LoVo (cell line): ENCODE measurements around the gene UBTF.
"Not testable (repeated sequence)": the region's sequence is repeated elsewhere in the genome, so short reads cannot be mapped to it uniquely, and the experiment has no call there.

ENCODE experiments used
- DNase-seq: peaks from one replicate; pipeline ENCODE4 v3.0.0-alpha.2; 2016; ENCODE audit warnings: low spot score

Gene UBTF

DNA sequence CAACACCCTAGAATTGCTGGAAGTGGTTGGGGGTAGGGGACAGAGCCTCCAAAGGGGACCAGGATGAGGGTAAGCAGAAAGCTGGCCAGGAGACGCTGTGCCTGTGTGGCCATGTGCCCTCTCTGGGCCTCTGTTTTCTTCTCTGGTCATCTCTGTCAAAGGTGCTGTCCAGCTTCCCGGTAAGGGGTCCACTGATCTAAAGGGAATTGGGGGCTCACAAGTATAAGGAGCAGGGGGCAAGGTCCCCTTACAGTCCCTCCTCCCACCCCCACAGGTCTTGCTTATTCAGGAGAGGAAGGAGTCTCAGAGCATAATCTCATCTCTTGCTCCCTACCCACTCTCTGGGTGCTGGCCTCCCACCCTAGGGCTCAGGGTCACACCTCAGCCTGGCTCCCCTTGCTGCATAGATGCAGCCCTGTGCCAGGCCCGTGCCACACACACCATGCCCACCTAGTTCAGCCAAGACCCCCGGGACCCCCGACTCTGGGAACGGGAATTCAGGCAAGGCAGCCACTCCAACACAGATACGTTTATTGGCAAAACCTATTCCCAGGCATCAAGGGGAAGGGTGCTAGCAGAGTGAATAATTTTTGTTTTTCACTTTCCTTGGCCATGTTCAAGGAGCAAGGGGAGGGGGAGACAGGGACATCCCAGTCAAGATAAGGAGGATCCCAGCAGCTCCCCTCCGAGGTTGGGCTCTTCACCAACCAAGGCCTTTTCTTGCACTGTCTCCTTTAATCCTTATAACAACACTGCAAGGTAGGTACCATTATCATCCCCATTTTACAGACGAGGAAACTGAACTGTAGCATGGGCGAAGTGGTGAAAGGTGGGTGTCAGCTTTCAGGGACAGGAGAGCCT lies 28.6 kb upstream of the UBTF start:
- no peak for DNase-seq

GRCh38 chr17:44247440-44247841 lies 28.0 kb upstream of the UBTF start:
- no peak for DNase-seq

GRCh38 chr17:44241106-44241624 lies 21.7 kb upstream of the UBTF start:
- no peak for DNase-seq

GRCh38 chr17:44237886-44238285 lies 18.4 kb upstream of the UBTF start:
- DNase-seq: not testable (repeated sequence)

GRCh38 chr17:44236444-44236991 lies 17.0 kb upstream of the UBTF start:
- no peak for DNase-seq

DNA sequence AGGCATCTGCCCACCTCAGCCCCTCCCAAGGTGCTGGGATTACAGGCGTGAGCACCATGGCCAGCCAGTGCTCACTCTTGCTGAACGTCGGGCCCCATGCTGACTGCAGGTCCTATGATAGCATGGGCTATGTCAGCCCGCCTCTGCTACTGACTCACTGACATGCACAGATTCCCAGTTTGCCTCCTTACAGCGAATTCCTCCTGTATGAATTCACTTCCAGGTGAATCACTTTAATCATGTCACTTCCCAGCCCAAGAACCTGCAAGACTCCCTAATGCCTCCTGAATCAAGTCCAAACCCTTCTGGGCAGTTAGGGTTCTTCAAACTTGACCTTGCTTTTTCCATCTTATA lies 16.1 kb upstream of the UBTF start:
- DNase-seq: no peak

DNA sequence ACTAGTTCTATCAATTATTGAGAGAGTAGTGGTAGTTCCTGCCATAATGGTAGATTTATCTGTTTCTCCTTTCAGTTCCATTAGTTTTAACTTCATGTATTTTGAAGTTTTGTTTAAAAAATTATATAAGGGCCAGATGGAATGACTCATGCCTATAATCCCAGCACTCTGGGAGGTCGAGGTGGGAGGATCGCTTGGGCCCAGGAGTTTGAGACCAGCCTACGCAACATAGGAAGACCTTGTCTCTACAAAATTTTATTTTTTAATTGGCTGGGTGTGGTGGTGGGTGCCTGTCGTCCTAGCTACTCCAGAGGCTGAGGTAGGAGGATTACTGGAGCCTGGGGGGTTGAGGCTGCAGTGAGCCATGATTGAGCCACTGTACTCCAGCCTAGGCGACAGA lies 14.1 kb upstream of the UBTF start:
- no peak for DNase-seq

DNA sequence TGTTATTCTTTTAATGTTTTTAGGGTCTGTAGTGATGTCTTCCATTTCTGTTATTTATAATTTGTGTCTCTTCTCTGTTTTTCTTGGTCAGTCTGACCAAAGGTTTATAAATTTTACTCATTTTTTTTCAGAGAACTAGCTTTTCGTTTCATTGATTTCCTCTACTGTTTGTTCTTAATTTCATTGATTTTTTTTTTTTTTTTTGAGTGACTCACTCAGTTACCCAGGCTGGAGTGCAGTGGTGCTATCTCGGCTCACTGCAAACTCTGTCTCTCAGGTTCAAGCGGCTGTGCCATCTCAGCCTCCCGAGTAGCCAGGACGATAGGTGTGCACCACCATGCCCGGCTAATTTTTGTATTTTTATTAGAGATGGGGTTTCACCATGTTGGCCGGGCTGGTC lies 12.6 kb upstream of the UBTF start:
- no peak for DNase-seq

DNA sequence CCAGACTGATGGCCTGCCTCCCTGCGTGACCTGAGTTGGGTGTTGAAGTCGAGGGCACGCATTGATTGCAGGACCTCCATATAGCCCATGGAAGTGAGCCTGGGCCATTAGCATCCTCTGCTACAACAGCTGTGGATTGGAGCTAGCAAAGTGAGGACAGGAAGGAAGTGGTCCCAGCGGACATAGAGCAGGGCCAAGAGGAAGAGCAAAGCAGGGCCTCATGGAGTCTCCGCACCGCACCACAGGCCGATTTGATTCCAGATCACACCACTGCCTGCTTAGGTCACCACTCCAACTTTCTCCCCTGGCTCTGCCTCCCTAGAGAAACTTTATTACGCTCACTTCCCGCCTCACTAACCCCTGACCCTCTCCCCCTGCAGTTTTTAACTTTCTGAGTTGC lies 10.7 kb upstream of the UBTF start:
- DNase-seq: no peak

- no peak for DNase-seq
Observed at GRCh38 chr17:44229090-44229489, 9.6 kb upstream of the UBTF start.

DNA sequence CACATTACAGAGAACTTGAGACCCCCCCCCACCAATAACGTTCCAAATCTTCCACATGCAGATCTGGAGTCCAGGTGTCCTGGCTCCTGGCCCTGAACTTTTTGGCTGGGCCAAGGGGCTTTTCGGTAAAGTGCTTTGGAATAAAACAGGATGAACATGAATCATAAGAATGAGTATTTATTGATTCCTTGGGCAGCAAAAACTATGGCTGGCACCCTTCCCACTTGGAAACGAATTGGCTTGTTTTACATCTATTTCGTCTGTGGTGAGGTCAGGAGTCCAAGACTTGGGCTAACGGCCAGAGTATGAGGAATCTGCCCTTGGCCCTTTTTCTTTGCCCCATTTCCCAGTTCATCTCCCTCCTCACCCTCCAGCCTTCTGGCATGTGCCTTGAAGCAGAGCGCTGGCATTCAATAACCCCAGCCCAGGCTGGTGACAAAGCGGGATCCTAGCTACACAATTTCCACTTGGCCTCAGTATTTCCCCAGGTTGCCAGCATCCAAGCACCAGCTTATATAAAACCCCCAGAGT lies 4.1 kb upstream of the UBTF start:
- DNase-seq: no peak

GRCh38 chr17:44222112-44222869 lies 2.8 kb upstream of the UBTF start:
- no peak for DNase-seq

GRCh38 chr17:44221862-44222111 lies 2.3 kb upstream of the UBTF start:
- DNase-seq: no peak

DNA sequence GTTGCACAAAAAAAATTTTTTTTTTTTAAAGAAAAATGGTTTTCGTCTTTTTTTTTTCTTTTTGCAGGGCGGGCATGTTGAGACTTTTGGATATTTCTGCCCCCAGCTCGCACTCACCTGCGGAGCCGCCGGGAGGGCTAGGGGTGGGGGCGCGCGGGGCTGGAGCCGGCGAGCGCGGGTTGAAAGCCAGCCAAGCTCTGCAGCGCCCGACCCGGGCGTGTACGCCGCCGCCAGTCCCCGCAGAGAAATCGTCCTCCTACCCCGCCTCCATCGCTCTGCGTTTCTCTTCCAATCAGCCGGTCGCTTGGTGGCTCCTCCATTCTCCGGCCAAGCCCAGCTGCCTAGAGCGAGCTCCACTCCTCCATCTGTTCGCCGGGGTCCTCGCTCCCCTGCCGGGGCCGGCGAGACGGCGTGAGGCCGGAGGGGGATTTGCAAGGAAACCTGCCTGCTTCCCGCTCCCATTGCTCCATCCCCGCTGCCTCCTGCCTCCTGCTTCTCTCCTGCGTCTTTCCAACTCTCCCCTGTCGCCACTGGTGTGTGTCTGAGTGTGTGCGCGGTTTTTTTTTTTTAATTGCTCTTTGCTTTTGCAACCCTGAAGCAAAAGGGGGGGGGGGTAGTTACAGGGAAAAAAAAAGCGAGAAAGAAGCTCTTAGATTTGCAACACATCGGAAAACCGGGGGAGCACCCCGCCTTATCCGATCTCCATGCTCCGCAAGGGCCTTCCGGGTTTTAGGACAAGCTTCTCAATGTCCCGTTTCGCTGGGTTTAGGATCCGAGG lies 1.8 kb upstream of the UBTF start:
- peak; percentile 82 for DNase-seq

GRCh38 chr17:44220213-44221083 lies 973 bp upstream of the UBTF start:
- DNase-seq: peak; percentile 29

DNA sequence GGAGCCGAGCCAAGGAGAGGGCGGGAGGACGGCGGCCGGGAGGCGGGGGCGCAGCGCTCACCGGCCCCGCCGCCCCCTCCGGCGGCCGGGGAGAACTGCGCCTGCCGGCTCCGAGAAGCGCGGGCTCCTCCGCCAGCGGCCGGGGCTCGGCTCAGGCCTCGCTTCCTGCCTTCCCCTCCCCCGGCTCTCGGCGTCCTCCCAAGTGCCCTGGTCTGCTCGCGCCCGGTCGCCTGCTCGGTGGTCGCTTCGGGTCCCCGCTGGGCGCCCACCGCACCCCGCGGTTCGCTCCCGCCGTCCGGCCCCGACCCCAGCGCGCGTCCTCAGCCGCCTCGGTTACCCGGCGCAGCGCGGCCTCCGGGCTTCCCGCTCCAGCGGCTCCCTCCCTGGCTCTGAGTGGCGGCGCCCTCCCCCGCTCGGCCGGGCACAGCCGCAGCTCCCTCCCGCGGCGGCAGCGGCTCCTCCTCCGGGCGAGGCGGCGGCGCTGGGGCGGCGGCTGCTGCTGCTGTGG lies 313 bp downstream of the UBTF start:
- DNase-seq: peak; percentile 75

GRCh38 chr17:44218344-44219107 lies 949 bp downstream of the UBTF start:
- peak; percentile 91 for DNase-seq

DNA sequence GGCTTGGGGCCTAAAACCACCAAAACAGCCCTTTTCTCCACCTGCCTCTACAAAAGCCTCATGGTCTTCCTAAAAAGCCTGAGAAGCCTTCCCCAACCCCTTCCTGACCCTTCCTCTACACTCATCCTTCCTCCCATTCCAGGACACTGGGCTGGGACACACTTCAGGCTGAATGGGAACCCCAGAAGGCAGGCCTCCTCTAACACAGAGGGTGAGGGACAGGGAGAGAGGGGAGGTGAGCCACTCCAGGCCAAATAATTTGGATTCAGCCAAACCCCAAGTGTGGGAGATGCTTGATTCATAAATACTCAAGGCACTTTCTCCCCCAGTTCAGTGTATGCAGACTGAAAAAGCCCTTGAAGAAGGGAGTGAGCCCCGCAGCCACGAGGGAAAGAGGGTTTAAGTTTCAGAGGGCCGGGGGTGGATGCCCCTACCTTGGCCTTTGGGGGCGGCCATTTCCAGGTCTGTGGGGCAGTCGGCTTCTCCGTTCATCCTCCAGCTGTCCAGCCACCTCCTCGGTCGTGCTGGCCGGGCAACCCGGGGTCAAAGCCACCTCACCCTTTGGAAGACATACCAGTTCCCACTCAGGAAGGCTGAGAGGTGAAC lies 1.6 kb downstream of the UBTF start:
- DNase-seq: no peak

DNA sequence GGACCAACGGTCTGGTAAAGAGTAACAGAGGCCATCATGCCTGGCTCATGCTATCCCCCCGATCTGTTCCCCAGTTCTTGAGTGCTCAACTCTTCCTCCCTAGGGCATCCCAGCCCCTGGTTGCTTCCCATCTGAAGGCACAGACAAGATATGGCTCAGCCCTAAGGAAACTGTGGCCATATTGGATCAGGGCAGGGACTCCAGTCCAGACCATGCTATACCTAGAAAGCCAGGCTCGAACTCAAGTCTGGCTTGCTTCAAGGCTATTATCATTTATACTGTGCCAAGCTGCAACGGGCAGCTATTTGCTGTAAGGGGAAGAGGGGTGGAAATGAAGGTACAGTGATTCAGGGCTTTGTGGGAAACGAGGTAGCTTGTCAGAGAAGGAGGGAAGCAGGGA lies 2.8 kb downstream of the UBTF start:
- DNase-seq: no peak

- no peak for DNase-seq
Observed at GRCh38 chr17:44216173-44216572, 3.3 kb downstream of the UBTF start.
